T-cell (primary cell): ENCODE data around the gene PPM1E. TPM values are rescaled to one million over a fixed set of nuclear protein-coding genes. Genes with fewer than 3 reads are reported as not detected.

Source experiments
- ATAC-seq, 4 experiments: fragments of 200-7000 bp in 3 of 4; fragments of 150-1000 bp in 1 of 4; cut with Tn5 transposase; replicated peaks in 1 of 4; 1 replicate in 3 of 4; 2 replicates in 1 of 4; pipeline ENCODE4 v1.10.0; 2021; ENCODE audit warnings: moderate library complexity in 3 of 4, mild to moderate bottlenecking in 2 of 4, moderate number of reproducible peaks in 1 of 4
- CTCF ChIA-PET, 2 donors: fragments of 300-600 bp; sonication (Branson Sonifier 250); formaldehyde crosslinking; loops; one replicate each; lab custom pipeline; 2022; ENCODE audit warnings: antibody characterized with exemption in 2 of 2; lab: Charles Lee
- POLR2A ChIA-PET, 2 donors: fragments of 300-600 bp; sonication (Branson Sonifier 250); formaldehyde crosslinking; loops; one replicate each; lab custom pipeline; 2022; ENCODE audit warnings: antibody characterized with exemption in 2 of 2; lab: Charles Lee
- DNase-seq, 35 experiments: peaks; one replicate each; pipeline versions ENCODE4 v3.0.0 to v3.0.0-alpha.2; 2013 to 2023
- H3K27ac ChIP-seq: one replicate; pipeline ENCODE4 v1.5.1; 2013; ENCODE audit warnings: low read length
- H3K27me3 ChIP-seq, 2 experiments: replicated peaks in 1 of 2; 1 replicate in 1 of 2; 2 replicates in 1 of 2; pipeline versions ENCODE4 v1.6.1 to v1.7.0; 2013; ENCODE audit warnings: low read length in 1 of 2, mixed read lengths in 1 of 2; ENCODE audit not compliant: control insufficient read depth in 2 of 2, insufficient read depth in 2 of 2; ENCODE audit errors: extremely low read depth in 1 of 2
- H3K36me3 ChIP-seq, 2 donors: 1 replicate in 1 of 2; 2 replicates in 1 of 2; pipeline versions ENCODE4 v1.6.1 to v1.7.0; 2013; ENCODE audit warnings: low read length in 1 of 2; ENCODE audit not compliant: control insufficient read depth in 2 of 2, insufficient read depth in 1 of 2; ENCODE audit errors: extremely low read depth in 1 of 2
- H3K4me1 ChIP-seq, 2 experiments: 1 replicate in 1 of 2; 2 replicates in 1 of 2; pipeline versions ENCODE4 v1.6.1 to v1.7.0; 2013; ENCODE audit warnings: low read length in 2 of 2, mixed read lengths in 1 of 2; ENCODE audit not compliant: insufficient read depth in 2 of 2, control insufficient read depth in 1 of 2; ENCODE audit errors: extremely low read depth in 1 of 2
- H3K4me3 ChIP-seq, 2 donors: 1 replicate in 1 of 2; 2 replicates in 1 of 2; pipeline versions ENCODE4 v1.5.1 to v1.7.0; 2013; ENCODE audit warnings: mild to moderate bottlenecking in 2 of 2, low read length in 1 of 2, moderate library complexity in 1 of 2; ENCODE audit not compliant: control insufficient read depth in 1 of 2; ENCODE audit errors: extremely low read depth in 1 of 2
- H3K9me3 ChIP-seq: 2 replicates; pipeline ENCODE4 v1.7.0; 2013
- H3K27ac Mint-ChIP-seq, 2 donors: one replicate each; pipeline ENCODE4 v1.8.0; 2020 to 2021; ENCODE audit warnings: mild to moderate bottlenecking in 2 of 2, mixed read lengths in 2 of 2
- H3K27me3 Mint-ChIP-seq, 2 donors: one replicate each; pipeline ENCODE4 v1.8.0; 2021 to 2022; ENCODE audit warnings: mixed read lengths in 2 of 2
- H3K36me3 Mint-ChIP-seq: one replicate; pipeline ENCODE4 v1.8.0; 2021; ENCODE audit warnings: mixed read lengths
- H3K4me1 Mint-ChIP-seq, 3 donors: one replicate each; pipeline ENCODE4 v1.8.0; 2020 to 2022; ENCODE audit warnings: mixed read lengths in 3 of 3, mild to moderate bottlenecking in 1 of 3
- H3K4me3 Mint-ChIP-seq, 3 donors: one replicate each; pipeline ENCODE4 v1.8.0; 2020 to 2022; ENCODE audit warnings: mild to moderate bottlenecking in 3 of 3, mixed read lengths in 3 of 3, moderate library complexity in 3 of 3
- H3K9me3 Mint-ChIP-seq, 3 donors: one replicate each; pipeline ENCODE4 v1.8.0; 2020 to 2022; ENCODE audit warnings: mixed read lengths in 3 of 3
- WGBS: methylation state at CpG from one replicate; pipeline ENCODE4 v1.1.5; 2013; ENCODE audit warnings: missing lambda C conversion rate; ENCODE audit not compliant: insufficient coverage; 5-methylcytosine and 5-hydroxymethylcytosine counted together
- total RNA-seq, 35 experiments: library from RNA in 6 of 35; stranded (reverse) in 6 of 35; fragments of 120-200 nt in 1 of 35; gene quantifications; one replicate each; pipeline versions ENCODE4 v1.2.1 to v1.2.4 and lab custom pipeline; 2013 to 2026

PPM1E gene
- total RNA-seq, 5 donors from 2014 or later (not counting 1 experiment from before 2014, with no cell fraction given) = 0.03 TPM; not detected in 4

- Histone ChIP-seq H3K36me3 (no peaks in the 10 kb centered on the region), H3K4me1 (no peaks in the 10 kb centered on the region), H3K4me3 (no peak overlapping the region), H3K27me3 (peaks cover 0 to 6% of the 10 kb centered on the region in 2 experiments), H3K27ac (no peak overlapping the region), H3K9me3 (no peaks in the 10 kb centered on the region)
- Mint-ChIP-seq H3K4me1 (no peaks in the 10 kb centered on the region), H3K27ac (no peak overlapping the region), H3K36me3 (no peaks in the 10 kb centered on the region), H3K4me3 (no peak overlapping the region), H3K9me3 (no peaks in the 10 kb centered on the region), H3K27me3 (peaks cover 13 to 17% of the 10 kb centered on the region in 2 donors)
- CTCF ChIA-PET = no interaction called here
- no peak for ATAC-seq
- POLR2A ChIA-PET = interaction anchor here in 1 of 2 donors (0.6 kb wide), 1 partner anchor 133 kb away, joined by 3 read pairs; no protein-coding TSS in a partner anchor
- DNase-seq = no peak
- no CpG with 5 or more reads among the region's 6 CpGs for WGBS
Observed at GRCh38 chr17:58822148-58823050, 66.7 kb downstream of the PPM1E start.

GRCh38 chr17:58823051-58823525 lies 67.4 kb downstream of the PPM1E start:
- Histone ChIP-seq H3K27ac (no peak overlapping the region), H3K9me3 (no peaks in the 10 kb centered on the region), H3K27me3 (peaks cover 0 to 6% of the 10 kb centered on the region in 2 experiments), H3K36me3 (no peaks in the 10 kb centered on the region), H3K4me1 (no peaks in the 10 kb centered on the region), H3K4me3 (no peak overlapping the region)
- Mint-ChIP-seq H3K4me3 (no peak overlapping the region), H3K27me3 (peaks cover 14 to 17% of the 10 kb centered on the region in 2 donors), H3K9me3 (no peaks in the 10 kb centered on the region), H3K36me3 (no peaks in the 10 kb centered on the region), H3K27ac (no peak overlapping the region), H3K4me1 (no peaks in the 10 kb centered on the region)
- no CpG with 5 or more reads among the region's 2 CpGs for WGBS
- ATAC-seq (no peak), DNase-seq (no peak)
- CTCF ChIA-PET = no interaction called here
- POLR2A ChIA-PET = no interaction called here

GRCh38 chr17:58829172-58829637 lies 73.6 kb downstream of the PPM1E start:
- ATAC-seq = no peak
- H3K27ac ChIP-seq = no peak overlapping the region
- H3K36me3 ChIP-seq = no peaks in the 10 kb centered on the region
- Mint-ChIP-seq H3K27me3 (peaks cover 20 to 23% of the 10 kb centered on the region in 2 donors), H3K4me1 (no peaks in the 10 kb centered on the region), H3K4me3 (no peak overlapping the region), H3K36me3 (no peaks in the 10 kb centered on the region), H3K9me3 (peaks cover 0 to 5% (median 3%) of the 10 kb centered on the region in 3 donors), H3K27ac (no peak overlapping the region)
- ChIA-PET CTCF (no interaction called here), POLR2A (interaction anchor here in 1 of 2 donors (0.7 kb wide), 1 partner anchor 14 kb away, joined by 3 read pairs; no protein-coding TSS in a partner anchor)
- H3K4me3 ChIP-seq = no peak overlapping the region
- DNase-seq = no peak
- 89% methylated on average over 3 of the region's 10 CpGs for WGBS
- no peaks in the 10 kb centered on the region for H3K4me1 ChIP-seq
- peaks cover 0 to 6% of the 10 kb centered on the region in 2 experiments for H3K27me3 ChIP-seq
- no peaks in the 10 kb centered on the region for H3K9me3 ChIP-seq

- H3K27me3 ChIP-seq = peaks cover 0 to 11% of the 10 kb centered on the region in 2 experiments
- ChIA-PET POLR2A (interaction anchor here in 1 of 2 donors (0.6 kb wide), 1 partner anchor 45 kb away, joined by 4 read pairs; no protein-coding TSS in a partner anchor), CTCF (no interaction called here)
- H3K4me3 ChIP-seq = no peak overlapping the region
- no peaks in the 10 kb centered on the region for H3K36me3 ChIP-seq
- H3K27ac Mint-ChIP-seq = no peak overlapping the region
- peaks cover 23 to 26% of the 10 kb centered on the region in 2 donors for H3K27me3 Mint-ChIP-seq
- no peaks in the 10 kb centered on the region for H3K4me1 ChIP-seq
- DNase-seq = no peak
- H3K9me3 Mint-ChIP-seq = peaks cover 0 to 5% (median 3%) of the 10 kb centered on the region in 3 donors
- no peak overlapping the region for H3K4me3 Mint-ChIP-seq
- ATAC-seq = no peak
- WGBS = no CpG with 5 or more reads among the region's 1 CpG
- H3K36me3 Mint-ChIP-seq = no peaks in the 10 kb centered on the region
- H3K27ac ChIP-seq = no peak overlapping the region
- H3K9me3 ChIP-seq = no peaks in the 10 kb centered on the region
- no peaks in the 10 kb centered on the region for H3K4me1 Mint-ChIP-seq
Observed at GRCh38 chr17:58831780-58832179, 76.1 kb downstream of the PPM1E start.

- no peak overlapping the region for H3K27ac ChIP-seq
- H3K9me3 ChIP-seq = no peaks in the 10 kb centered on the region
- H3K4me3 ChIP-seq = no peak overlapping the region
- no peak for ATAC-seq
- no peaks in the 10 kb centered on the region for H3K4me1 ChIP-seq
- Mint-ChIP-seq H3K27me3 (peaks cover 23 to 26% of the 10 kb centered on the region in 2 donors), H3K36me3 (no peaks in the 10 kb centered on the region), H3K4me1 (no peaks in the 10 kb centered on the region), H3K4me3 (no peak overlapping the region), H3K27ac (no peak overlapping the region), H3K9me3 (peaks cover 0 to 5% (median 3%) of the 10 kb centered on the region in 3 donors)
- ChIA-PET CTCF (no interaction called here), POLR2A (interaction anchor here in 1 of 2 donors (0.6 kb wide), 1 partner anchor 46 kb away, joined by 4 read pairs; no protein-coding TSS in a partner anchor)
- no peaks in the 10 kb centered on the region for H3K36me3 ChIP-seq
- DNase-seq = no peak
- WGBS = no CpG with 5 or more reads among the region's 3 CpGs
- H3K27me3 ChIP-seq = peaks cover 0 to 11% of the 10 kb centered on the region in 2 experiments
Observed at GRCh38 chr17:58832514-58832913, 76.9 kb downstream of the PPM1E start.

GRCh38 chr17:58837699-58838098 lies 82.0 kb downstream of the PPM1E start:
- Mint-ChIP-seq H3K4me3 (no peak overlapping the region), H3K4me1 (no peaks in the 10 kb centered on the region), H3K36me3 (peaks cover 3% of the 10 kb centered on the region), H3K9me3 (no peaks in the 10 kb centered on the region), H3K27ac (no peak overlapping the region), H3K27me3 (peaks cover 25 to 32% of the 10 kb centered on the region in 2 donors)
- no peak for DNase-seq
- ChIA-PET POLR2A (no interaction called here), CTCF (interaction anchor here in 1 of 2 donors (0.6 kb wide), 1 partner anchor 1204 kb away, joined by 3 read pairs; no protein-coding TSS in a partner anchor)
- Histone ChIP-seq H3K27me3 (peaks cover 0 to 12% of the 10 kb centered on the region in 2 experiments), H3K4me1 (no peaks in the 10 kb centered on the region), H3K27ac (no peak overlapping the region), H3K36me3 (no peaks in the 10 kb centered on the region), H3K4me3 (no peak overlapping the region), H3K9me3 (no peaks in the 10 kb centered on the region)
- ATAC-seq = no peak
- WGBS = 100% methylated on average over 1 of the region's 5 CpGs
